Measurements from ENCODE around the gene PSMD5.

DNA sequence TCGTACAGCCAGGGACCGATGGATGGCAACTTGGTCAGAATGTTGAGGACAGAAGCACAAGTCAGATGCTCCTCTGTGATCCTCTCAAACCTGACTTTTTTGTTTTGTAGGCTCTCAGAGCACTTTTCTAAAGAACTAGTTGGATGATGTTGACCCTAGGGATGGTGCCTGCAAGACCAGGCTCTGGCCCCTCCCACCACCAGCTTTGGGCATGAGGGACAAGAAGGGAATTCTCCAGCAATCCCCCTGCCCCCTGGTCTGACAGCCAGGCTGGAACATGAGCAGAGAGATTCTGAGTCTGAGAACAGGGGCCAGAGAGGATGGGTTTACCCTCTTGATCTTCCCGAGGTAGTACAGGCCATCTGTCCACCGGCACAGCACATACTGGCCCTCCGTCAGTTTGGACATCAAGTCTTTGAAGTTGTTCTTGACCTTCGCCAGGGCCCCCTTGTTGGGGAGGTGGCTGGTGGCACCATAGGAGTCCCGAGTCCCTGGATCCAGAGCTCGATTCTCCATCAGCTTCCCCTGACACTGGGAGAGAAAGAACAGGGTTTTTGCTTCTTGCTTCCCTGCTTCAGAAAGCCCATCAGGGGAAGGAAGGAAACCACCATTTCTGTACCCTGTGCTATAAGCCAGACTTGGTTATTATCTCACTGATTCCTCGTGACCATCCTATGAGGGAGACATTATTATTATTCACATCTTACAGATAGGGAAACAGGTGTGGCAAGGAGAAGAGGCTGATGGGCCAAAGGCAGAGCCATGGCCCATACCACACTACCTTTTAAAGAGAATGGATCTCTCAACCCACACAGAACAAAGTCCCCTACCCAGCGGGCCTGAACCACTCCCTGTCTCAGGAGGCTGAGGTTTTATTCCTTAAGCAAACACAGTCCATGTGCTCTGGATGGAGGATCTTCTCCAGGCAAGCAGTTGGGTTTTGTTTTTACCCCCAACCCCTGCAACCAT is 31.8 kb upstream of the PSMD5 start:
- no peak for TF ChIP-seq YY1 (IDR thresholded peaks at IDR 0.05; ENCODE audit: low read depth, low read length)
- TF ChIP-seq POLR2A (IDR thresholded peaks at IDR 0.05; ENCODE audit: low read depth, low read length) = no peak
- no peak for TF ChIP-seq EP300 (IDR thresholded peaks at IDR 0.05; ENCODE audit: borderline replicate concordance in 1 of 2, control insufficient read depth in 1 of 2, low read depth in 2 of 2, low read length in 2 of 2)
- TF ChIP-seq ZNF274 (IDR thresholded peaks at IDR 0.05; ENCODE audit: insufficient read depth, insufficient read length) = no peak
- no peak for TF ChIP-seq STAT3 (IDR thresholded peaks at IDR 0.05; ENCODE audit: low read depth, low read length)
- TF ChIP-seq EGR1 (IDR thresholded peaks at IDR 0.05; ENCODE audit: borderline replicate concordance in 1 of 2, low read depth in 2 of 2, low read length in 2 of 2) = no peak
- TF ChIP-seq GABPA (IDR thresholded peaks at IDR 0.05; ENCODE audit: low read depth) = no peak

All from GM12878 (cell line).